Calu3 (cell line): ENCODE results near the gene GPR89B. TPM values are rescaled to one million over a fixed set of nuclear protein-coding genes. Genes with fewer than 3 reads are reported as not detected.

ENCODE experiments used
- BruUV-seq: library from RNA; stranded (reverse); fragments of 400-500 nt; replicated peaks from 2 replicates; lab custom pipeline; 2021; lab: Mats Ljungman, UMichigan
- CTCF ChIA-PET: fragments of 300-600 bp; sonication (Branson Sonifier 250); formaldehyde crosslinking; loops from one replicate; lab custom pipeline; 2022; ENCODE audit warnings: antibody characterized with exemption; lab: Charles Lee
- DNase-seq: peaks from one replicate; pipeline ENCODE4 v3.0.0; 2022
- H3K27ac Mint-ChIP-seq: one replicate; pipeline ENCODE4 v1.8.0; 2022; ENCODE audit warnings: mixed read lengths; ENCODE audit not compliant: unreplicated experiment
- H3K27me3 Mint-ChIP-seq: one replicate; pipeline ENCODE4 v1.8.0; 2022; ENCODE audit warnings: mixed read lengths; ENCODE audit not compliant: unreplicated experiment
- H3K36me3 Mint-ChIP-seq: one replicate; pipeline ENCODE4 v1.8.0; 2022; ENCODE audit warnings: mild to moderate bottlenecking, moderate library complexity, mixed read lengths; ENCODE audit not compliant: insufficient read depth, unreplicated experiment
- H3K4me1 Mint-ChIP-seq: one replicate; pipeline ENCODE4 v1.8.0; 2022; ENCODE audit warnings: mild to moderate bottlenecking, low read depth, mixed read lengths; ENCODE audit not compliant: unreplicated experiment
- H3K4me3 Mint-ChIP-seq: one replicate; pipeline ENCODE4 v1.8.0; 2022; ENCODE audit warnings: mild to moderate bottlenecking, low read depth, moderate library complexity, mixed read lengths; ENCODE audit not compliant: unreplicated experiment
- H3K9me3 Mint-ChIP-seq: one replicate; pipeline ENCODE4 v1.8.0; 2022; ENCODE audit warnings: low read depth, mixed read lengths; ENCODE audit not compliant: unreplicated experiment
- intact Hi-C: fragments of 100-400 bp; cut with micrococcal nuclease; formaldehyde crosslinking; loops from one replicate; pipeline ENCODE4 v1.10.0; 2022; ENCODE audit not compliant: unreplicated experiment
- total RNA-seq: library from RNA; stranded (reverse); gene quantifications from 2 replicates; pipeline ENCODE4 v1.2.3, GENCODE V29; 2022
- TF ChIP-seq, protein P1 (sequence below): fragments of 200-600 bp; IDR thresholded peaks from one replicate; pipeline ENCODE4 v1.8.0; 2022; ENCODE audit warnings: antibody characterized with exemption; ENCODE audit not compliant: unreplicated experiment

The GPR89B gene
- total RNA-seq, 1 experiment from 2014 or later, result 24.0 TPM

- Mint-ChIP-seq H3K36me3 (no peaks in the 10 kb centered on the region), H3K9me3 (no peaks in the 10 kb centered on the region), H3K4me3 (no peak overlapping the region), H3K4me1 (no peaks in the 10 kb centered on the region), H3K27me3 (peaks cover 45% of the 10 kb centered on the region), H3K27ac (no peak overlapping the region)
- BruUV-seq, result no TSS peak
- CTCF ChIA-PET, result no interaction called here
- no peak for DNase-seq
- TF ChIP-seq, protein P1, sequence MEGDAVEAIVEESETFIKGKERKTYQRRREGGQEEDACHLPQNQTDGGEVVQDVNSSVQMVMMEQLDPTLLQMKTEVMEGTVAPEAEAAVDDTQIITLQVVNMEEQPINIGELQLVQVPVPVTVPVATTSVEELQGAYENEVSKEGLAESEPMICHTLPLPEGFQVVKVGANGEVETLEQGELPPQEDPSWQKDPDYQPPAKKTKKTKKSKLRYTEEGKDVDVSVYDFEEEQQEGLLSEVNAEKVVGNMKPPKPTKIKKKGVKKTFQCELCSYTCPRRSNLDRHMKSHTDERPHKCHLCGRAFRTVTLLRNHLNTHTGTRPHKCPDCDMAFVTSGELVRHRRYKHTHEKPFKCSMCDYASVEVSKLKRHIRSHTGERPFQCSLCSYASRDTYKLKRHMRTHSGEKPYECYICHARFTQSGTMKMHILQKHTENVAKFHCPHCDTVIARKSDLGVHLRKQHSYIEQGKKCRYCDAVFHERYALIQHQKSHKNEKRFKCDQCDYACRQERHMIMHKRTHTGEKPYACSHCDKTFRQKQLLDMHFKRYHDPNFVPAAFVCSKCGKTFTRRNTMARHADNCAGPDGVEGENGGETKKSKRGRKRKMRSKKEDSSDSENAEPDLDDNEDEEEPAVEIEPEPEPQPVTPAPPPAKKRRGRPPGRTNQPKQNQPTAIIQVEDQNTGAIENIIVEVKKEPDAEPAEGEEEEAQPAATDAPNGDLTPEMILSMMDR, result no peak
- intact Hi-C loops, result no loop called here
Measured at GRCh38 chr1:147907786-147908509, 20.3 kb upstream of the GPR89B start.

DNA sequence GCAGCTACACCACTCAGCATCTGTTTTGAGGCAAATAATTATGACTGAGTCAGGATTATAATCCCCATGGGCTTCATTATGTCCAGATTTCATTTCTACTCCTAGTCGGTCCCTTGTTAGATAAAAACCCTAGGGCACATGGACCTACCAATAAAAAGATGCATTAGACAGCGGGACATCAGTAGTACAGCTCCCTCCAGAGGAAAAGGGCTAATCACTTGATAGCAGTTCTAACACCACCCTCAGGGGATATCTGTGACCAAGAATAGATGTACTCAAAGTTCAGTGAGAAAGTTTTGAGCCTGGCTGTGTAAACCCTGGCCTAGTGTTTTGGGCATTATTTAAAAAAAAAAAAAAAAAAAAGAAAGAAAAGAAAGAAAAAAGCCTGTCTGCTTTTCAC lies 15.7 kb upstream of the GPR89B start:
- TF ChIP-seq, protein P1, result no peak
- Mint-ChIP-seq H3K9me3 (no peaks in the 10 kb centered on the region), H3K36me3 (no peaks in the 10 kb centered on the region), H3K27me3 (peaks cover 54% of the 10 kb centered on the region), H3K4me1 (no peaks in the 10 kb centered on the region), H3K27ac (no peak overlapping the region), H3K4me3 (no peak overlapping the region)
- no TSS peak for BruUV-seq
- no peak for DNase-seq
- CTCF ChIA-PET, result no interaction called here
- intact Hi-C loops, result loop anchor here (5.0 kb wide), 1 partner anchor 250 kb away; no protein-coding TSS in a partner anchor

DNA sequence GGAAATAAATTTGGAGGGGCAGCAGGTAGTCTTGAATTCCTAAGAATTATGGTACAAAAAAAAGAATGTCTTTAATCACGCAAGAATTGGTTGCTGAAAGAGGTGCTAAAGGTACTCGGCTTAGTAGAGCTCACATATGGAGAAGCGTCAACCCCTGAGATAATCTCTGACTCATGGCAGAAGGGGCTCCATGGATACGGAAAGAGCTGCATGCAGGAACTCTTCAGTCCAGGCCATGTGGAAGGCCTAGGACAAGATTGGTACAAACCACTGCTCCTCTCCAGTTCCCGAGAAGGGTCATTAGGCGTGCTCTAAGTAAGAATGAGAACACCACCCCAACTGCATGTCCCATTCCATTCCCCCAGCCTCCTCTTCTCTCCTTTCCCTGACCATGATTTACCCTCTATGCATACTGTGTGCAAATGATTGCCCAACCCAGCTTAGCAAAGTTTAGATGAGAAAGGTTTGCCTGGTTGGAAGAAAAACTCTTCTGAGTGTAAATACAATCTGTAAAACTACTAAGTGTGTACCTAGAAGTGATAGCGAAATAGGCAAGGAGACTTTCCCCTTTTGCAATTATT lies 14.8 kb upstream of the GPR89B start:
- H3K27me3 Mint-ChIP-seq, result peaks cover 45% of the 10 kb centered on the region
- DNase-seq, result no peak
- no TSS peak for BruUV-seq
- intact Hi-C loops, result loop anchor here (5.0 kb wide), 1 partner anchor 251 kb away; no protein-coding TSS in a partner anchor
- H3K27ac Mint-ChIP-seq, result no peak overlapping the region
- no peaks in the 10 kb centered on the region for H3K36me3 Mint-ChIP-seq
- H3K4me3 Mint-ChIP-seq, result no peak overlapping the region
- CTCF ChIA-PET, result interaction anchor here (0.6 to 0.7 kb wide), 2 partner anchors 184 to 409 kb away, joined by 3 to 9 read pairs; no protein-coding TSS in a partner anchor
- H3K9me3 Mint-ChIP-seq, result no peaks in the 10 kb centered on the region
- TF ChIP-seq, protein P1, result no peak
- H3K4me1 Mint-ChIP-seq, result no peaks in the 10 kb centered on the region

DNA sequence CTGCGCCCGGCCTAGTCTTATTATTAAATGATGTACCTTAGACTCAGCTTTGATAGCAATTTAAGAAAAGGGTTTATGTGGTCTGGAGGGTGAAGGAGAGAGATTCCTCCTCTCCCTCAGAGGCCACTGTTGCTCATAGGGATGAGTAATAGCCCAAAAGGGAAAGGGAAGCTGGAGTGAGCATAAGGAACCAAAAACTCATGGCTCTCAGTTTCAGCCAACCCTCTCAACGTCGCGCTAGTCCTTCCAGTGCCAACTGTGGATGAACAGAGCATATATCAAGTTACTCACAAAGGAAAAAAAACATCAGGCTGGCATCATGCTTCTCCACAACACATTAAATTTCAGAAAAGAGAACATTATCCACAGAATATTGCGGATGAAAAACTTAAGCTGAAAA lies 8.3 kb upstream of the GPR89B start:
- Mint-ChIP-seq H3K4me3 (no peak overlapping the region), H3K4me1 (no peaks in the 10 kb centered on the region), H3K27me3 (peaks cover 18% of the 10 kb centered on the region), H3K9me3 (no peaks in the 10 kb centered on the region), H3K27ac (no peak overlapping the region), H3K36me3 (no peaks in the 10 kb centered on the region)
- no TSS peak for BruUV-seq
- intact Hi-C loops, result no loop called here
- no peak for DNase-seq
- CTCF ChIA-PET, result interaction anchor here (1.6 kb wide), 1 partner anchor 14 kb away, joined by 5 read pairs; no protein-coding TSS in a partner anchor
- TF ChIP-seq, protein P1, result no peak
